Measurements from ENCODE around the gene ZFYVE21.

DNA sequence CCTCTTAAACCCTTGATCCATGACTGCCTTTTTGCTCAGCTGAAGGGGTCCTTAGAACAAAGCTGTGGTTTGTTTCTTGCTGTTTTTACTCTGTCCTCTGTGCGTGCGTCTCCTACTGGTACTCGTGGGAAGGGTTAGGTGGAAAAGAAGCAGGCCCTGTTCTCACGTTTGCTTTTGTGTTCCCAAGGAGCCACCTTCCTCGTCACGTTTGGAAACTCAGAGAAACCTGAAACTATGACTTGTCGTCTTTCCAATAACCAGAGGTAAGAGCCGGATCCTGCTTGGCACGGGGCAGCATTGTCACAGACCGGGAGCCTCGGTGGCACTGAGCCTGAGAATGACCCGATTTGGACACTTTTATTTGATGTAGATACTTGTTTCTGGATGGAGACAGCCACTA, 13.1 kb downstream of the ZFYVE21 start:
- TF ChIP-seq, protein P1, sequence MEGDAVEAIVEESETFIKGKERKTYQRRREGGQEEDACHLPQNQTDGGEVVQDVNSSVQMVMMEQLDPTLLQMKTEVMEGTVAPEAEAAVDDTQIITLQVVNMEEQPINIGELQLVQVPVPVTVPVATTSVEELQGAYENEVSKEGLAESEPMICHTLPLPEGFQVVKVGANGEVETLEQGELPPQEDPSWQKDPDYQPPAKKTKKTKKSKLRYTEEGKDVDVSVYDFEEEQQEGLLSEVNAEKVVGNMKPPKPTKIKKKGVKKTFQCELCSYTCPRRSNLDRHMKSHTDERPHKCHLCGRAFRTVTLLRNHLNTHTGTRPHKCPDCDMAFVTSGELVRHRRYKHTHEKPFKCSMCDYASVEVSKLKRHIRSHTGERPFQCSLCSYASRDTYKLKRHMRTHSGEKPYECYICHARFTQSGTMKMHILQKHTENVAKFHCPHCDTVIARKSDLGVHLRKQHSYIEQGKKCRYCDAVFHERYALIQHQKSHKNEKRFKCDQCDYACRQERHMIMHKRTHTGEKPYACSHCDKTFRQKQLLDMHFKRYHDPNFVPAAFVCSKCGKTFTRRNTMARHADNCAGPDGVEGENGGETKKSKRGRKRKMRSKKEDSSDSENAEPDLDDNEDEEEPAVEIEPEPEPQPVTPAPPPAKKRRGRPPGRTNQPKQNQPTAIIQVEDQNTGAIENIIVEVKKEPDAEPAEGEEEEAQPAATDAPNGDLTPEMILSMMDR (IDR thresholded peaks at IDR 0.05), result no peak
- TF ChIP-seq POLR2A (IDR thresholded peaks at IDR 0.05), result no peak
